ENCODE data around the gene PASK. TPM values are rescaled to one million over a fixed set of nuclear protein-coding genes. Genes with fewer than 3 reads are reported as not detected.

PASK gene
- total and polyA plus RNA-seq, 2 donors (not counting 1 experiment from before 2014, with no cell fraction given) = 48.2 to 144 TPM

DNA sequence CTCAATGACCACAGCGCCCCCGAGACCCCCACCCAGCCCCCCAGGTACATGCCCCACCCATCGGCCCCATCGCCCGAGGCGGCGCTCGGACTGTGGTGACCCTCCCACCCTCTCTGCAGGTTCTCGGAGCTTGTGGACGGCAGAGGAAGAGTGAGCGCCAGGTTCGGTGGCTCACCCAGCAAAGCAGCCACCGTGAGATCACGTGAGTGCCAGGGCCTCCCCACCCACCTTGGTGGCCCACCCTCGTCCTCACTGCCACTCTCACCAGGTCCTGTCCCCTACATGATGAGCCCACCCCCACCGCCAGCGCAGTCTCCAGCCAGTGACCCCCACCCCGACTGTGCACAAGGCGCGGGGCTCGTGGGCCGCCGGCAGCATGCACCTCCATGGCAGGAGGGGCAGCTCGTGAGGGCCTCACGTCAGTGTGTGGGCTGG, 77.6 kb downstream of the PASK start:
- 94% methylated on average over 14 of the region's 25 CpGs for WGBS (ENCODE audit: insufficient coverage)
- Histone ChIP-seq H3K36me3 (replicated peaks in 1 of 2; ENCODE audit: control extremely low read depth in 1 of 2, control insufficient read depth in 1 of 2, extremely low read depth in 1 of 2, insufficient read depth in 2 of 2, low read length in 1 of 2) (peaks cover 0 to 15% of the 10 kb centered on the region in 2 experiments), H4K20me1 (ENCODE audit: control insufficient read depth, insufficient read depth, low read length, poor library complexity, severe bottlenecking) (no peaks in the 10 kb centered on the region), H3K4me2 (replicated peaks; ENCODE audit: low read depth, low read length, poor library complexity, severe bottlenecking) (no peak overlapping the region), H3K9me3 (ENCODE audit: control extremely low read depth in 1 of 3, control insufficient read depth in 2 of 3, insufficient read depth in 1 of 3, low read length in 2 of 3) (no peaks in the 10 kb centered on the region), H2AFZ (ENCODE audit: insufficient read depth, low read depth, low read length, poor library complexity, severe bottlenecking) (no peak overlapping the region), H3K79me2 (ENCODE audit: control insufficient read depth, insufficient read depth, low read length) (no peaks in the 10 kb centered on the region), H3K27me3 (replicated peaks in 1 of 4; ENCODE audit: control extremely low read depth in 1 of 4, control insufficient read depth in 3 of 4, insufficient read depth in 4 of 4, low read length in 3 of 4) (no peaks in the 10 kb centered on the region), H3K27ac (ENCODE audit: low read length in 2 of 2) (no peak overlapping the region), H3K4me3 (ENCODE audit: control extremely low read depth in 1 of 5, extremely low read depth in 1 of 5, insufficient read depth in 1 of 5, low read depth in 2 of 5, low read length in 4 of 5) (no peak overlapping the region), H3K4me1 (ENCODE audit: control insufficient read depth in 2 of 2, insufficient read depth in 2 of 2, low read length in 2 of 2) (no peaks in the 10 kb centered on the region), H3K9ac (ENCODE audit: low read length) (no peak overlapping the region)
- ChIA-PET CTCF (no interaction called here), POLR2A (no interaction called here)
- Mint-ChIP-seq H3K4me3 (no peak overlapping the region), H3K4me1 (no peaks in the 10 kb centered on the region), H3K27me3 (no peaks in the 10 kb centered on the region), H3K27ac (no peak overlapping the region), H3K9me3 (ENCODE audit: insufficient read depth) (no peaks in the 10 kb centered on the region)
- TF ChIP-seq, protein P1, sequence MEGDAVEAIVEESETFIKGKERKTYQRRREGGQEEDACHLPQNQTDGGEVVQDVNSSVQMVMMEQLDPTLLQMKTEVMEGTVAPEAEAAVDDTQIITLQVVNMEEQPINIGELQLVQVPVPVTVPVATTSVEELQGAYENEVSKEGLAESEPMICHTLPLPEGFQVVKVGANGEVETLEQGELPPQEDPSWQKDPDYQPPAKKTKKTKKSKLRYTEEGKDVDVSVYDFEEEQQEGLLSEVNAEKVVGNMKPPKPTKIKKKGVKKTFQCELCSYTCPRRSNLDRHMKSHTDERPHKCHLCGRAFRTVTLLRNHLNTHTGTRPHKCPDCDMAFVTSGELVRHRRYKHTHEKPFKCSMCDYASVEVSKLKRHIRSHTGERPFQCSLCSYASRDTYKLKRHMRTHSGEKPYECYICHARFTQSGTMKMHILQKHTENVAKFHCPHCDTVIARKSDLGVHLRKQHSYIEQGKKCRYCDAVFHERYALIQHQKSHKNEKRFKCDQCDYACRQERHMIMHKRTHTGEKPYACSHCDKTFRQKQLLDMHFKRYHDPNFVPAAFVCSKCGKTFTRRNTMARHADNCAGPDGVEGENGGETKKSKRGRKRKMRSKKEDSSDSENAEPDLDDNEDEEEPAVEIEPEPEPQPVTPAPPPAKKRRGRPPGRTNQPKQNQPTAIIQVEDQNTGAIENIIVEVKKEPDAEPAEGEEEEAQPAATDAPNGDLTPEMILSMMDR (IDR thresholded peaks at IDR 0.05) = no peak
- no peak for TF ChIP-seq EZH2 (IDR thresholded peaks at IDR 0.05; ENCODE audit: borderline replicate concordance, insufficient read depth, low read depth, low read length, poor library complexity, severe bottlenecking)
- ATAC-seq (ENCODE audit: low read depth) (no peak), DNase-seq (no peak)
- intact Hi-C loops (cut with micrococcal nuclease) = no loop called here

DNA sequence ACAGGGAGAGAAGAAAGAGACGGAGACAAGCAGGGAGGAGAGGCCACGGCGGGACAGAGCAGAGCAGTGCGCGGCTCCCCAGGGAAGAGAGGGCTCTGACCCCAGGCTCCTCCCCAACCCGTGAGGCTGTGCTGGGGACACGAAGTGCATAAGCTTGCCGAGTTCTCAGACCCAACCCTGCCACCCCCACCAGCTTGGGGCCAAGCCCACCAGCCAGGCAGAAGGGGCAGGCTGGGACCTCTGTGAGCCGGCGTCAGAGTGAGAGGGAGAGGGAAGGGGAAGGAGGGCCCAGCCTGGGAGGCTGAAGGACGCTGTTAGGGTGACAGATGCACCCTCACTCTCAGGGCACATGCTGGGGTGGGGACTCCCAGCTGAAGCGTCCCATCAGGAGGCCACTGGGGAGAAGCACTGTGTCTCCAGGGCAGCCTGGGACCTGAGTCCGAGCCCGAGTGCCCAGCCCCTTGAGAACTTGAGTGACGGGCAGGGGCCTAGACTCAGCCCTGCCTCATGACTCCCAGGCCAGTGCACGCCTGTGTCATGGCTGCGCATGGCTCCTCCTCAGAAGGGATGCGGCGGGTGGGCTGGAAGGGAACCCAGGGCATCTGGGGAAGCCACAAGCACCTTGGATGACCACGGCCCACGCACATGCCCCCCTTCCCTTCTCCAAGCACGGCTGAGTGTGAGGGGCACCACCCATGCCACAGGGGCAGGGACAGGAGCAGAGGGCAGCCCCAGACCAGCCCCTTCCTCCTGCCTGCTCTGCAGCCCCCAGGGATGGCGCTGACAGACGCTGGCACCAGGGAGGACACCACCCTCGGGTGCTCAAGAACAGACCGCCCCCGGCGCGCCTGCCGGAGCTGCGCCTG, 78.2 kb downstream of the PASK start:
- no peaks in the 10 kb centered on the region for H3K79me2 ChIP-seq (ENCODE audit: control insufficient read depth, insufficient read depth, low read length)
- H3K4me1 ChIP-seq (ENCODE audit: control insufficient read depth in 2 of 2, insufficient read depth in 2 of 2, low read length in 2 of 2) = no peaks in the 10 kb centered on the region
- H3K27ac Mint-ChIP-seq = no peak overlapping the region
- no peak overlapping the region for H3K4me3 Mint-ChIP-seq
- no peaks in the 10 kb centered on the region for H4K20me1 ChIP-seq (ENCODE audit: control insufficient read depth, insufficient read depth, low read length, poor library complexity, severe bottlenecking)
- H3K9me3 ChIP-seq (ENCODE audit: control extremely low read depth in 1 of 3, control insufficient read depth in 2 of 3, insufficient read depth in 1 of 3, low read length in 2 of 3) = no peaks in the 10 kb centered on the region
- DNase-seq = no peak
- POLR2A ChIA-PET = no interaction called here
- no peak for ATAC-seq (ENCODE audit: low read depth)
- no peaks in the 10 kb centered on the region for H3K9me3 Mint-ChIP-seq (ENCODE audit: insufficient read depth)
- no peak overlapping the region for H3K4me2 ChIP-seq (replicated peaks; ENCODE audit: low read depth, low read length, poor library complexity, severe bottlenecking)
- no peak overlapping the region for H3K4me3 ChIP-seq (ENCODE audit: control extremely low read depth in 1 of 5, extremely low read depth in 1 of 5, insufficient read depth in 1 of 5, low read depth in 2 of 5, low read length in 4 of 5)
- no peak overlapping the region for H2AFZ ChIP-seq (ENCODE audit: insufficient read depth, low read depth, low read length, poor library complexity, severe bottlenecking)
- H3K27me3 ChIP-seq (replicated peaks in 1 of 4; ENCODE audit: control extremely low read depth in 1 of 4, control insufficient read depth in 3 of 4, insufficient read depth in 4 of 4, low read length in 3 of 4) = no peaks in the 10 kb centered on the region
- no peak overlapping the region for H3K9ac ChIP-seq (ENCODE audit: low read length)
- intact Hi-C loops (cut with micrococcal nuclease) = no loop called here
- CTCF ChIA-PET = no interaction called here
- peaks cover 0 to 12% of the 10 kb centered on the region in 2 experiments for H3K36me3 ChIP-seq (replicated peaks in 1 of 2; ENCODE audit: control extremely low read depth in 1 of 2, control insufficient read depth in 1 of 2, extremely low read depth in 1 of 2, insufficient read depth in 2 of 2, low read length in 1 of 2)
- H3K27ac ChIP-seq (ENCODE audit: low read length in 2 of 2) = no peak overlapping the region
- TF ChIP-seq, protein P1 (IDR thresholded peaks at IDR 0.05) = no peak
- no peak for TF ChIP-seq EZH2 (IDR thresholded peaks at IDR 0.05; ENCODE audit: borderline replicate concordance, insufficient read depth, low read depth, low read length, poor library complexity, severe bottlenecking)
- no peaks in the 10 kb centered on the region for H3K27me3 Mint-ChIP-seq
- WGBS (ENCODE audit: insufficient coverage) = 93% methylated on average over 21 of the region's 31 CpGs
- no peaks in the 10 kb centered on the region for H3K4me1 Mint-ChIP-seq

Data from B cell (primary cell).